ENCODE measurements around the gene PYY. TPM values are rescaled to one million over a fixed set of nuclear protein-coding genes. Genes with fewer than 3 reads are reported as not detected.

PYY gene
- total and polyA plus RNA-seq, 2 experiments from 2014 or later: not detected

GRCh38 chr17:43956222-43956621 lies 2.5 kb upstream of the PYY start:
- no peak for TF ChIP-seq CTCF (IDR thresholded peaks at IDR 0.05; ENCODE audit: low read depth, low read length)
- H3K36me3 ChIP-seq: no peaks in the 10 kb centered on the region
- H3K27me3 ChIP-seq: peaks cover 29% of the 10 kb centered on the region
- DNase-seq (ENCODE audit: low read depth in 1 of 2, low spot score in 1 of 2): no peak
- H3K27ac ChIP-seq: no peak overlapping the region
- no peak overlapping the region for H3K4me3 ChIP-seq
- H3K9me3 ChIP-seq (ENCODE audit: low read depth): no peaks in the 10 kb centered on the region
- H3K4me1 ChIP-seq (ENCODE audit: low read depth): no peaks in the 10 kb centered on the region

GRCh38 chr17:43952724-43953666 lies 745 bp downstream of the PYY start:
- no peak for TF ChIP-seq CTCF (IDR thresholded peaks at IDR 0.05; ENCODE audit: low read depth, low read length)
- Histone ChIP-seq H3K4me1 (ENCODE audit: low read depth) (no peaks in the 10 kb centered on the region), H3K36me3 (no peaks in the 10 kb centered on the region), H3K4me3 (peak overlapping the region; percentile 24), H3K27me3 (peaks cover 29% of the 10 kb centered on the region), H3K9me3 (ENCODE audit: low read depth) (no peaks in the 10 kb centered on the region), H3K27ac (no peak overlapping the region)
- peak in 1 of 2 donors; percentile 57 for DNase-seq (ENCODE audit: low read depth in 1 of 2, low spot score in 1 of 2)

DNA sequence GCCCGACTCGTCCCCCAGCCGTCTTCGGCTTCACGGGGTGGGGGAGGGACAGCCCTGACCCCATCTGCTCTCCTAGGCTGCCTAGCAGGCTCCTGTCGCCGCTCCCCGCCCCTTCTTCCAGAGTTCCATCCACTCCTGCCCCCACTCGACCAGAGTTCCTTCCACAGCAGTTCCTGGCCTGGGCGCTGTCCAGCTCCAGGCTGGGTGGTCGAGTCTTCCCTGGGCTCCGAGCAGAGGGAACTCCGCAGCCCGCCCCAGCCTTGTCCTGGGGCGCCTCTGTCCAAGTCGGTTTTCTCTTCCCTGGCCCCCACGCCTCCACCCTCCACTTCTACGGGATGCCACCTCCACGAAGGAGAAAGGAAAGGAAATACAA lies 1.4 kb downstream of the PYY start:
- TF ChIP-seq CTCF (IDR thresholded peaks at IDR 0.05; ENCODE audit: low read depth, low read length): no peak
- Histone ChIP-seq H3K9me3 (ENCODE audit: low read depth) (no peaks in the 10 kb centered on the region), H3K4me3 (peak overlapping the region; percentile 24), H3K27me3 (peaks cover 29% of the 10 kb centered on the region), H3K4me1 (ENCODE audit: low read depth) (no peaks in the 10 kb centered on the region), H3K36me3 (no peaks in the 10 kb centered on the region), H3K27ac (no peak overlapping the region)
- peak; percentile 10 to 73 for DNase-seq (ENCODE audit: low read depth in 1 of 2, low spot score in 1 of 2)

GRCh38 chr17:43951750-43952149 lies 2.0 kb downstream of the PYY start:
- Histone ChIP-seq H3K27ac (no peak overlapping the region), H3K27me3 (peaks cover 29% of the 10 kb centered on the region), H3K4me3 (no peak overlapping the region), H3K4me1 (ENCODE audit: low read depth) (no peaks in the 10 kb centered on the region), H3K9me3 (ENCODE audit: low read depth) (no peaks in the 10 kb centered on the region), H3K36me3 (no peaks in the 10 kb centered on the region)
- TF ChIP-seq CTCF (IDR thresholded peaks at IDR 0.05; ENCODE audit: low read depth, low read length): no peak
- DNase-seq (ENCODE audit: low read depth in 1 of 2, low spot score in 1 of 2): no peak

DNA sequence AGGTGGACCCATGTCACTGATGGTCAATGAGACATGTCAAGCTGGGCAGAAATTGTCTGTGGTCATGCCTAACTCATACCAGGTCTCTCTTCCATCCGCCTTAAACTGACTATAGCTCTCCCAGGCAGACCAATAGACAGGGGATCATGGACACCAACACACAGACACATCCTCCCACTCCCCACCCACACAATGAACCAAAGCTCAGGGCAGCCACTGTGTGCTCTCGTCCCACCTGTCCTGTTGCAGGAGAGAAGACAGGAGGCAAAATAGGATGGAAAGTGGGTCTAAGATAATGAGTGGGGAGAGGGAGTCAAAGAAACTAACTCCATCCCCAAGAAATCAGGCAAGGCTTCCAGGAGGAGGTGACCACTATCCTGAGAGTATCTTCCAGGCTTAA lies 3.2 kb downstream of the PYY start:
- H3K36me3 ChIP-seq: no peaks in the 10 kb centered on the region
- peaks cover 29% of the 10 kb centered on the region for H3K27me3 ChIP-seq
- TF ChIP-seq CTCF (IDR thresholded peaks at IDR 0.05; ENCODE audit: low read depth, low read length): no peak
- DNase-seq (ENCODE audit: low read depth in 1 of 2, low spot score in 1 of 2): no peak
- no peak overlapping the region for H3K27ac ChIP-seq
- H3K9me3 ChIP-seq (ENCODE audit: low read depth): no peaks in the 10 kb centered on the region
- no peaks in the 10 kb centered on the region for H3K4me1 ChIP-seq (ENCODE audit: low read depth)
- no peak overlapping the region for H3K4me3 ChIP-seq
